ENCODE measurements around the gene CHRNA1.

CHRNA1 gene

DNA sequence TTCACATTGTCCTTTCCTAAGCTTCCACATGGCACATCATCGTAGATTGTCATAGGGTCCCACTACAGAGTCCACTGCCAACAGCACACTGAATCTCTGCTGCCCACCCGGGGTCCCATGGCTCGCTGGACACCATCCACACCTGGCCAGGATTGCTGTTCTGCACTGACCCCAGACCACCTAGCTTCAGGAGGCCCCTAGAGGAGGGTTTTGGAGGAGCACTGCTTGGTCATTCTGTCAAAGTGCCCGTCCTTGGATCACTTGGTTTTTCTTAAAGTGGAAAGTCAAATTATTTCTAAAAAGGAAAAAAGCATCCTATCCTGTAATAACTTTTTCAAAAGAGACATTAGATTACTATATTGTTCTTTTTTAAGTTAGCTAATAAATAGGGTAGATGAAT, 59.0 kb downstream of the CHRNA1 start:
- no peaks in the 10 kb centered on the region for H3K9me3 Mint-ChIP-seq
- intact Hi-C loops (cut with micrococcal nuclease): no loop called here

GRCh38 chr2:174704642-174705041, 59.6 kb downstream of the CHRNA1 start:
- peaks cover 22% of the 10 kb centered on the region for H3K27me3 Mint-ChIP-seq
- H3K4me1 Mint-ChIP-seq (ENCODE audit: low read depth): peaks cover 14% of the 10 kb centered on the region
- intact Hi-C loops (cut with micrococcal nuclease): loop anchor here (5.0 kb wide), 1 partner anchor 578 kb away; no protein-coding TSS in a partner anchor
- H3K27ac Mint-ChIP-seq: no peak overlapping the region
- H3K36me3 Mint-ChIP-seq (ENCODE audit: low read depth): no peaks in the 10 kb centered on the region
- H3K4me3 Mint-ChIP-seq: no peak overlapping the region
- H3K9me3 Mint-ChIP-seq: no peaks in the 10 kb centered on the region

More for the DNA sequence above, 59.0 kb downstream of the CHRNA1 start:
- Mint-ChIP-seq H3K27ac (no peak overlapping the region), H3K27me3 (peaks cover 25% of the 10 kb centered on the region), H3K36me3 (ENCODE audit: low read depth) (no peaks in the 10 kb centered on the region), H3K4me1 (ENCODE audit: low read depth) (peaks cover 14% of the 10 kb centered on the region), H3K4me3 (no peak overlapping the region)

- intact Hi-C loops (cut with micrococcal nuclease): loop anchor here (5.0 kb wide), 1 partner anchor 578 kb away; no protein-coding TSS in a partner anchor
- no peak overlapping the region for H3K4me3 Mint-ChIP-seq
- no peaks in the 10 kb centered on the region for H3K36me3 Mint-ChIP-seq (ENCODE audit: low read depth)
- no peak overlapping the region for H3K27ac Mint-ChIP-seq
- H3K27me3 Mint-ChIP-seq: peaks cover 18% of the 10 kb centered on the region
- peaks cover 14% of the 10 kb centered on the region for H3K4me1 Mint-ChIP-seq (ENCODE audit: low read depth)
- no peaks in the 10 kb centered on the region for H3K9me3 Mint-ChIP-seq
These were observed 60.2 kb downstream of the CHRNA1 start for GRCh38 chr2:174704061-174704460.

DNA sequence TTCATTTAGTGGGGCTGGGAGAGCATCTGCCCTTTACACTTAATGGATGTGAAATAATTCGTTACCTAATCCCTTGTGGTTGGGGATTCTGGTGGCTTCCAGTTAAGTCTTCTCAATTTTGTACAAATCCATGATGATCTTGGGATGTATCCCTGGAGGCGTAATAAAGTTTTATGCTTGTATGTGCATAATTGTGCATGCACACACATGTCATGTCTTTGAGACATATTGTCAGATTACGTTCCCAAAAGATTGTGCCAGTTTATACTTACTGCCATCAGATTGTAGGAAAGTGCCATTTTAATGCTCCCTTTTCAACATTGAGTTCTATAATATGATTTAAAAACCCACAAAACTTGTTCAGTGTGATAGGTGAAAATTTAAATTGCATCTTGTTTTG, 60.8 kb downstream of the CHRNA1 start:
- Mint-ChIP-seq H3K27ac (no peak overlapping the region), H3K4me3 (no peak overlapping the region), H3K27me3 (peaks cover 12% of the 10 kb centered on the region), H3K9me3 (no peaks in the 10 kb centered on the region), H3K36me3 (ENCODE audit: low read depth) (no peaks in the 10 kb centered on the region), H3K4me1 (ENCODE audit: low read depth) (peaks cover 14% of the 10 kb centered on the region)
- intact Hi-C loops (cut with micrococcal nuclease): loop anchor here (5.0 kb wide), 1 partner anchor 579 kb away; no protein-coding TSS in a partner anchor

DNA sequence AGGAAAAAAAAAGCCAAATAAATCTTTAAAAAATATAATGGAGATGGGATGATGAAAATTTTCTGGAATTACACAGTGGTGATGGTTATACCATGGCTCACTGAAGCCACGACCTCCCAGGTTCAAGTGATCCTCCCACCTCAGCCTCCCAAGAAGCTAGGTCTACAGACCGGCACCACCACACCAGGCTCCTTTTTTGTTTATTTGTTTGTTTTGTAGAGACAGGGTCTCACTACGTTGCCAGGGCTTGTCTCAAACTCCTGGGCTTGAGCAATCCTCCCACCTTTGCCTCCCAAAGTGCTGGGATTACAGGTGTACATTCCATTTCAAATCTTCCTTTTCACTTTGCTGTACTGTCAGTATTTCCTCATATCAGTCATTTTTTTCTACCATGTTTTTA, 61.7 kb downstream of the CHRNA1 start:
- intact Hi-C loops (cut with micrococcal nuclease): loop anchor here (5.0 kb wide), 1 partner anchor 580 kb away; no protein-coding TSS in a partner anchor
- Mint-ChIP-seq H3K27me3 (peaks cover 7% of the 10 kb centered on the region), H3K4me1 (ENCODE audit: low read depth) (peaks cover 14% of the 10 kb centered on the region), H3K36me3 (ENCODE audit: low read depth) (no peaks in the 10 kb centered on the region), H3K9me3 (no peaks in the 10 kb centered on the region), H3K27ac (no peak overlapping the region), H3K4me3 (no peak overlapping the region)

- H3K36me3 Mint-ChIP-seq (ENCODE audit: low read depth): no peaks in the 10 kb centered on the region
- H3K9me3 Mint-ChIP-seq: no peaks in the 10 kb centered on the region
- H3K4me3 Mint-ChIP-seq: no peak overlapping the region
- peaks cover 16% of the 10 kb centered on the region for H3K27me3 Mint-ChIP-seq
- peaks cover 19% of the 10 kb centered on the region for H3K4me1 Mint-ChIP-seq (ENCODE audit: low read depth)
- no peak overlapping the region for H3K27ac Mint-ChIP-seq
- intact Hi-C loops (cut with micrococcal nuclease): loop anchor here (2.0 to 5.0 kb wide), 2 partner anchors 285 to 582 kb away; no protein-coding TSS in a partner anchor
These were observed 64.1 kb downstream of the CHRNA1 start for GRCh38 chr2:174699993-174700766.

Data from dendritic cell treated with granulocyte-macrophage colony-stimulating factor and Interleukin-4, amounts not matched to agents 40 ng/mL and 50 ng/mL, for 4 days (primary cell).